Measurements from ENCODE around the gene SMIM31. TPM values are rescaled to one million over a fixed set of nuclear protein-coding genes. Genes with fewer than 3 reads are reported as not detected.

SMIM31 gene
- total RNA-seq, 2 donors from 2014 or later, result not detected

DNA sequence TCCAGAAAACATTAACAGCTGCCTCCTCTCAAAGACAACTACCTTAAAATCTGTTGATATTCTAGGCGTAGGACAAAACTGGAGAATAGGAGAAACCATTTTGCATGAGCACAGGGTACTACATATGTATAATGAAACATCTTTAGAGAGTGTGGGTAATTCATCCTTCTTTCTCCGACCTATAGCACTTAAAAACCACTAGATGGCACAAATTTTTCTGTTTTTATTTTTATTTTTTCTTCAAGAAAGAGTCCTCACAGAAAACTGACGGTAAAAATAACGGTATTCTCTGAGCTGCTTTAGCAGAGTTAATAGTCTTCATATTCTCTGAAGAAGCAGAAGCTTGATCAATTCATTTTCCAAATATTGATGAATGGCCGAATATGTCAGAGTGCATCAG, 14.6 kb downstream of the SMIM31 start:
- no peak for ATAC-seq (replicated peaks)
- H3K4me3 Mint-ChIP-seq, result no peak overlapping the region

DNA sequence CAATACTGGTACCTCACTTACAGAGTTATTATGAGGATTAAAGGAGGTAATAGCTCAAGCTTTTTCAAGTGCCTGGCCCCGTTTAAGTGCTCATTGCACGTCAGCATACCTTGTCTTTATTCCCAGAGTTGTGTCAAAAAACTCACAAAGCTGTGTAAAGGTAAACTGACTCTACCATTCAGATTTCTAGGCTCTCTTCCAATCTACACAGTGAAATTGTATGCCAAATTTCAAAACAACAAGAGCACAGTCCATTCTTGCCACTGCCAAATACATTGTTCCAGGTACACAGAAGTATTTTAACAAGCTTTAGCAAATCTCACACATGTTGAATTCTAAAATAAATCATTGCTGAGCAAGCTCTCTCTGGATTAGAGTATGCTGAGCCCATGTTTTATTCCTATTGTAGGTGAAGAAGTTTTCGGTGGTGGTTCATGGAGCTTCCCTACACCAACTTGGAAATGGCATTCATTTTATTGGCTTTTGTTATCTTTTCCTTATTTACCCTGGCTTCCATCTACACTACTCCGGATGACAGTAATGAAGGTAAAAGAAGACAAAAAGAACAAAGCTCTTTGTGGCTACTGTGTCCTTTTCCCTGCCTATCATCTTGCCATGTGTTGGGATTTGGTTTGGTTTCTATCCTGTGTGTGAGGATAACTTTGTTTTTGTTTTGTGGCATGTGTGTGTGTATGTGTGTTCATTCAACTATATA, 16.2 kb downstream of the SMIM31 start:
- Mint-ChIP-seq H3K9me3 (no peaks in the 10 kb centered on the region), H3K27me3 (peaks cover 20% of the 10 kb centered on the region), H3K36me3 (ENCODE audit: low read depth) (no peaks in the 10 kb centered on the region), H3K4me1 (no peaks in the 10 kb centered on the region), H3K27ac (no peak overlapping the region), H3K4me3 (no peak overlapping the region)
- no peak for ATAC-seq (replicated peaks)

More for the DNA sequence above, 14.6 kb downstream of the SMIM31 start:
- no peaks in the 10 kb centered on the region for H3K36me3 Mint-ChIP-seq (ENCODE audit: low read depth)
- no peaks in the 10 kb centered on the region for H3K4me1 Mint-ChIP-seq
- no peaks in the 10 kb centered on the region for H3K9me3 Mint-ChIP-seq
- H3K27me3 Mint-ChIP-seq, result peaks cover 25% of the 10 kb centered on the region
- H3K27ac Mint-ChIP-seq, result no peak overlapping the region

DNA sequence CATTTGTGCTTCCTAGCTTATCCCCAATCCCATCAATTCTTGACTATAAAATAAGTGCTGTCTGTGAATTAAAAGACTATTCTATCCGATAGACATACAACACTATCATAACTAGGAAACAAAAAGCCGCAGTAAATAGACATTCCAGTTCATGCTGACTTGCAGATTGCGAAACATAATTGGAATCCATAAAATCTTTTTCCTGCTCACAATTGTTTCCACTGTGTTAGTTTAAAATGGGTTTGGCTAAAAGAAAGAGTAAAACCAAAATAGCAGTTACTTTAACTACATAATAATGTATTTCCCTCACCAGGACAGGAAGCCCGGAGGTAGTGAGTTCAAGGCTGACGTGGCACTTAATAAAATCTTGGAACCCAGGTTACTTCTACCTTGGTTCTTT, 17.2 kb downstream of the SMIM31 start:
- H3K4me3 Mint-ChIP-seq, result no peak overlapping the region
- peaks cover 15% of the 10 kb centered on the region for H3K27me3 Mint-ChIP-seq
- no peaks in the 10 kb centered on the region for H3K36me3 Mint-ChIP-seq (ENCODE audit: low read depth)
- no peaks in the 10 kb centered on the region for H3K9me3 Mint-ChIP-seq
- H3K4me1 Mint-ChIP-seq, result no peaks in the 10 kb centered on the region
- ATAC-seq (replicated peaks), result no peak
- H3K27ac Mint-ChIP-seq, result no peak overlapping the region

DNA sequence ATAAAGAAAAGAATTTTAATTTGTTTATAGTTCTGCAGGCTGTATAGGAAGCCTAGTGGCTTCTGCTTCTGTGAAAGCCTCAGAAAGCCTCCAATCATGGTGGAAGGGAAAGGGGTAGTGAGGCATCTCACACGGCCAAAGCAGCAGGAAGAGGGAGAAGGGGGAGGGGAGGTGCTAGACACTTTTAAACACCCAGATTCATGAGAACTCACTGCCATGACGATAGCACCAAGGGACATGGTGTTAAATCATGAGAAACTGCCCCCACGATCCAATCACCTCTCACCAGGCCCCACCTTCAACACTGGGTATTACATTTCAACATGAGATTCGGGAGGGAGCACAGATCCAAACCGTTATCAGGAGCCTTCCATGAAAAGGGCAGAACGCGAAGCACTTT, 18.1 kb downstream of the SMIM31 start:
- Mint-ChIP-seq H3K27me3 (peaks cover 8% of the 10 kb centered on the region), H3K4me3 (no peak overlapping the region), H3K36me3 (ENCODE audit: low read depth) (no peaks in the 10 kb centered on the region), H3K4me1 (no peaks in the 10 kb centered on the region), H3K9me3 (no peaks in the 10 kb centered on the region), H3K27ac (no peak overlapping the region)
- no peak for ATAC-seq (replicated peaks)

DNA sequence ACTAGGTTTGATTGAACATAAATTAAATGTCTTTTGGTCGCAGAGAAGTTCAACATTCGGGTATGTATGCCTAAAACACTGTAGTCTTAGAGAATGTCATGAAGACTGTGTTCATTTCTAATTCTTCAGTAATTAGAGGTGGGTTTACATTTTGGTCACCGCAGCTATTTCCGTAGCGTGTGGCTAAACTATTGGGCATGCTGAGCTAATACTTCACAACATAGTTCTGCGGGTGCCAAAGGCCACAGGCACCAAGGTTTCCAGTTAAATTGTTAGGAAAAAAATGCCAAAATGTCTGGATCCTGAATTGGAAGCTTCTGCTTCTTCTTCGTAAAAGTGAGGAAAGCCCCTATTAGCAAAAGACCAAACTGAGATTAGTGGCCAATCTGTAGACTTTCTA, 25.1 kb downstream of the SMIM31 start:
- H3K4me1 Mint-ChIP-seq, result no peaks in the 10 kb centered on the region
- no peaks in the 10 kb centered on the region for H3K9me3 Mint-ChIP-seq
- no peak overlapping the region for H3K27ac Mint-ChIP-seq
- no peaks in the 10 kb centered on the region for H3K36me3 Mint-ChIP-seq (ENCODE audit: low read depth)
- H3K4me3 Mint-ChIP-seq, result no peak overlapping the region
- H3K27me3 Mint-ChIP-seq, result no peaks in the 10 kb centered on the region
- ATAC-seq (replicated peaks), result no peak

DNA sequence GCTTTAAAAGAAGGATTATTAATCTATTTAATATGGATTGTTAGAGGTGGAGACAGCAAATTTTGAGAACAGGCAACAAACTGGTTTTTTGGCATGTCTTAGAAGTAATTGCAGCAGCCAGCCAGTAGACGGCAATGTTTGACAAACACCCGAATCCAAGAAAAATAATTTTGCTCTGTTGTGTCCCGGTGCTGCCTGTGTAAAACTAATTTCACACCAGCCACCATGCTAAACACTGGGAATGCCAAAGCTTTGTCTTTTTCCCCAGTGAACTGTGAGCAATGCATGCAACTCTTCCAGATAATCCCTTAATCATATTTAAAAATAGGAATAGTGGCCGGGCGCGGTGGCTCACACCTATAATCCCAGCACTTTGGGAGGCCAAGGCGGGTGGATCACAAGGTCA, 25.9 kb downstream of the SMIM31 start:
- no peak overlapping the region for H3K27ac Mint-ChIP-seq
- H3K4me1 Mint-ChIP-seq, result no peaks in the 10 kb centered on the region

DNA sequence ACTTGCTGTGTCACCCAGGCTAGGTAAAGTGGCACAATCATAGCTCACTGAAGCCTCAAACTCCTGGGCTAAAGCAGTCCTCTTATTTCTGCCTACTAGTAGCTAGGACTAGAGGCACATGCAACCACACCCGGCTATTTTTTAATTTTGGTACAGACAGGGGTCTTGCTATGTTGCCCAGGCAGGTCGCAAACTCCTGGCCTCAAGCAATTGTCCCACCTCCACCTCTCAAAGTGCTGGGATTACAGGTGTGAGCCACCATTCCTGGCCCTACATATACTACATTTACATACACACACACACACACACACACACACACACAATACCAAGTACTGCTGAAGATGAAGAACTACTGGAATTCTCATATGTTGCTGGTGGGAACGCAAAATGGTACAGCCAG, 26.9 kb downstream of the SMIM31 start:
- ATAC-seq (replicated peaks), result no peak
- no peak overlapping the region for H3K4me3 Mint-ChIP-seq
- H3K27ac Mint-ChIP-seq, result no peak overlapping the region

More for the DNA sequence above, 25.9 kb downstream of the SMIM31 start:
- ATAC-seq (replicated peaks), result no peak
- Mint-ChIP-seq H3K4me3 (no peak overlapping the region), H3K36me3 (ENCODE audit: low read depth) (no peaks in the 10 kb centered on the region), H3K27me3 (no peaks in the 10 kb centered on the region), H3K9me3 (no peaks in the 10 kb centered on the region)

DNA sequence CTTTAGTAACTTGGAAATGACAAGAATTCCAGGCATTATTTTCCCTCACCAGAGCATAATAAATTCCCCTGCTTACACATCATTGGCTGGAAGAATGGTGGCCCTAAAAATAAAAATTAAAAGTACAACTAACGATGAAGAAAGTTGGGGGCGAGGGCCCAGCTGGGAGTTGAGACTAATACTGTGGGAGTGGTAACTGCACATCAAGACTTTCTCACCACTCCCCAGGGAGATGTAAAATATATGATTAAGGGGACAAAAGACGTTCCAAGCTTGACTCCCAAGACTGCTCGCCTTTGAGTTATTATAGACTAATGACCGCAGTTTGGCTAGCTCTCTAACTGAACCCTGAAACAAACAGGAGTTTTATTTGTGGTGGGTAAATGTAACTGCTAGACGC, 30.0 kb downstream of the SMIM31 start:
- no peaks in the 10 kb centered on the region for H3K9me3 Mint-ChIP-seq
- no peak overlapping the region for H3K4me3 Mint-ChIP-seq
- ATAC-seq (replicated peaks), result no peak
- no peaks in the 10 kb centered on the region for H3K36me3 Mint-ChIP-seq (ENCODE audit: low read depth)
- no peaks in the 10 kb centered on the region for H3K27me3 Mint-ChIP-seq
- no peak overlapping the region for H3K27ac Mint-ChIP-seq
- no peaks in the 10 kb centered on the region for H3K4me1 Mint-ChIP-seq

More for the DNA sequence above, 26.9 kb downstream of the SMIM31 start:
- H3K4me1 Mint-ChIP-seq, result no peaks in the 10 kb centered on the region
- H3K36me3 Mint-ChIP-seq (ENCODE audit: low read depth), result no peaks in the 10 kb centered on the region
- no peaks in the 10 kb centered on the region for H3K27me3 Mint-ChIP-seq
- H3K9me3 Mint-ChIP-seq, result no peaks in the 10 kb centered on the region

DNA sequence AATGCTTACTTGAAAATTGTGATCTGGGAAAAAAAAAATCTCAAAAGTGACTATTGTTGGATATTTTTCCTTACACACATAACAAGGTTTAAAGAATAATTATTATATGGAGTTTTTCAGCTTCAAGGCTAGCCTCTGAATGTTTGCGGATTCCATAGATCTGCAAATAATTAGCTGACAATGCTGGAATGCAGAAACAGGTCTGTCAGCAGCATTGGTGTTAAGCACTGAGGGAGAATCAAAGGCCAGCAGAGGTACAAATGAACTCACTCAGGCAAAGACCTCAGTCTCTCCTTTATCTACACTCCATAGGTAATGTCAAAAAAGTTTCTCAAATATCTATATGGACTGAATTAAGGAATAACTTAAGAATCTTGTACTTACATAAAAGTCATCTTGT, 35.1 kb downstream of the SMIM31 start:
- H3K4me3 Mint-ChIP-seq, result no peak overlapping the region
- no peak for ATAC-seq (replicated peaks)
- H3K9me3 Mint-ChIP-seq, result no peaks in the 10 kb centered on the region
- peaks cover 3% of the 10 kb centered on the region for H3K27me3 Mint-ChIP-seq
- no peaks in the 10 kb centered on the region for H3K4me1 Mint-ChIP-seq
- no peaks in the 10 kb centered on the region for H3K36me3 Mint-ChIP-seq (ENCODE audit: low read depth)
- no peak overlapping the region for H3K27ac Mint-ChIP-seq

DNA sequence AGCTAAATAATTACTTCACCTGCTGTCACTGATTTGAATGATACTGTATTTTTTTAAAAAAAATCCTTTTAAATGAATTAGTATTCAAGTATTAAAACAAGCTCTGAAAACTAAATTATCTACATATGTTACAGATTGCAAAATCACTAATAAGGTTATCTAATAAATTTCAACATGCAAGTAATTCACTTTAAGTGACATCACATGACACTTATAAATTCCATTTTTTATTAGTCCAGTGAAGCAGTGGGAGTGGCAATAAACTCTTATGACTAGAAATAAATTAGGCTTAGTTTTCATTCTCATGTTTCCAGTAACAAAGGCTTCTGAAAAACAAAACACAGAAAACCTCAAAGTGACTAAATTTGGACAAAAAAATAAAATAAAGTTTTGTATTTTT, 36.3 kb downstream of the SMIM31 start:
- ATAC-seq (replicated peaks), result no peak
- no peaks in the 10 kb centered on the region for H3K36me3 Mint-ChIP-seq (ENCODE audit: low read depth)
- no peaks in the 10 kb centered on the region for H3K9me3 Mint-ChIP-seq
- no peak overlapping the region for H3K4me3 Mint-ChIP-seq
- no peak overlapping the region for H3K27ac Mint-ChIP-seq
- H3K4me1 Mint-ChIP-seq, result no peaks in the 10 kb centered on the region
- peaks cover 3% of the 10 kb centered on the region for H3K27me3 Mint-ChIP-seq

DNA sequence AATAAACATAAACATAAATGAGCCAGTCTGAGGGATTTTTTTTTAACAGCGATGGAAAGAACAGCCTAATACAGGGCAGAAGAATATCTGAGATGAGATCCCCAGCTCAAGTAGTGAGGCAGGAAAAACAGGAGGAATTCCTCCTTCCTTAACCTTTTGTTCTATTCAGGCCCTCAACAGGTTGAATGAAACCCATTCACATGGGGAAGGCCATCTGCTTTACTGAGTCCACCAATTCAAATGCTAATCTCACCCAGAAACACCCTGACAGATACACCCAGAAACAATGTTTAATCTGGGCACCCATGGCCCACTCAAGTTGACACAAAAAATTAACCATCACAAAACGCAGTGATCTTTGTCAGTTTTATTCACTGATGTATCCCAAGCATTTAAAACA, 45.5 kb downstream of the SMIM31 start:
- Mint-ChIP-seq H3K4me1 (no peaks in the 10 kb centered on the region), H3K9me3 (no peaks in the 10 kb centered on the region), H3K36me3 (ENCODE audit: low read depth) (no peaks in the 10 kb centered on the region), H3K27ac (no peak overlapping the region), H3K4me3 (no peak overlapping the region), H3K27me3 (peaks cover 13% of the 10 kb centered on the region)
- ATAC-seq (replicated peaks), result no peak

DNA sequence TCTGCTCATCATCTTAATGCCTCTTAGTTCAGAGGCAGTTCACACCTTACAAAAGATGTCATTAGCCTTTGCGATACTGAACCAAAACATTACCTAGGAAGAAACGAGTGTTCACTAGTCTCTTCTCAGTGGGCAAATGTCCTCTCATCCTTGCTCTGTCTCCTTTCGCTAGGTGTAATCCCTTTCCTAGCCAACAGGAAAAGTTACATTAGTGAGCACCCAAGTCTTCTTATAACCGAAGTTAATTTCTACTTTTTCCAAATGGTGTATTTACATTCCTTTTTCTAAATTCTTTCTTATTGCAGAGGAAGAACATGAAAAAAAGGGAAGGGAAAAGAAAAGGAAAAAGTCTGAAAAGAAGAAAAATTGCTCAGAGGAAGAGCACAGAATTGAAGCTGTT, 46.9 kb downstream of the SMIM31 start:
- H3K27me3 Mint-ChIP-seq, result peaks cover 13% of the 10 kb centered on the region
- H3K4me3 Mint-ChIP-seq, result no peak overlapping the region
- H3K9me3 Mint-ChIP-seq, result no peaks in the 10 kb centered on the region
- no peaks in the 10 kb centered on the region for H3K4me1 Mint-ChIP-seq
- no peak overlapping the region for H3K27ac Mint-ChIP-seq
- no peak for ATAC-seq (replicated peaks)
- H3K36me3 Mint-ChIP-seq (ENCODE audit: low read depth), result no peaks in the 10 kb centered on the region

DNA sequence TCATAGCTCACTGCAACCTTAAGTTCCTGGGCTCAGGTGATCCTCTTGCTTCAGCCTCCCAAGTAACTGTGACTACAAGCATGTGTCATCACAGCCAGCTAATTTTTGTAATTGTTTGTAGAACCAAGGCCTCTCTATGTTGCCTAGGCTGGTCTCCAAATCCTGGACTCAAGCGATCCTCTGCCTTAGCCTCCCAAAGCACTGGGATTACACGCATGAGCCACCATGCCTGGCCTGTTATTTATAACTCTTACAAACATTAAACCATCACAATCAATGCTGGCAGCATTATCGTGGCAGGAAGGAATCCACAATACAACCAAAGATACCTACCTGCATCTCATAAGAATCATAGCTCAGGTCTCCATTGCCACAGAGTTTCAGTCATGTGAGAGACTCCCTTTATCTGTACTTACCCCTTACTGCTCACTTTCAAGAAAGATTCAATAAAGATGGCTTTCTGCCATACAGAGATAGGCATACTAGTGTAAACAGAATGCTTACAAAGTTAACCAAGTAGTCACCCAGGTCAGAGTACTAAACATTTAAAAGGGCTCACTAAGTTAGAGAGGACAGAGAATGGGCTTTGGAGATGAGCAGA, 48.5 kb downstream of the SMIM31 start:
- H3K27me3 Mint-ChIP-seq, result peaks cover 5% of the 10 kb centered on the region
- no peak for ATAC-seq (replicated peaks)
- H3K4me1 Mint-ChIP-seq, result no peaks in the 10 kb centered on the region
- H3K9me3 Mint-ChIP-seq, result no peaks in the 10 kb centered on the region
- no peaks in the 10 kb centered on the region for H3K36me3 Mint-ChIP-seq (ENCODE audit: low read depth)
- no peak overlapping the region for H3K4me3 Mint-ChIP-seq
- no peak overlapping the region for H3K27ac Mint-ChIP-seq

DNA sequence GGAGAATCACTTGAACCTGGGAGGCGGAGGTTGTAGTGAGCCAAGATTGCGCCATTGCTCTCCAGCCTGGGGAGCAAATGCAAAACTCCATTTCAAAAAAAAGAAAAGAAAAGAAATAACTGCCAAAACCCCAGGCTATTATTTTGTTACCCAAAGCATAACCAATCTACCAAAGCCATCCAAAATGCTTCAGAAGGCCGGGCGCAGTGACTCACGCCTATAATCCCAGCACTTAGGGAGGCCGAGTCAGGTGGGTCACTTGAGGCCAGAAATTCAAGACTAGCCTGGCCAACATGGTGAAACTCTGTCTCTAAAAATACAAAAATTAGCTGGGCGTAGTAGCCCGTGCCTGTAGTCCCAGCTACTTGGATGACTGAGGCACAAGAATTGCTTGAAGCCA, 49.8 kb downstream of the SMIM31 start:
- no peaks in the 10 kb centered on the region for H3K9me3 Mint-ChIP-seq
- H3K4me1 Mint-ChIP-seq, result no peaks in the 10 kb centered on the region
- no peak overlapping the region for H3K27ac Mint-ChIP-seq
- peaks cover 8% of the 10 kb centered on the region for H3K27me3 Mint-ChIP-seq
- no peaks in the 10 kb centered on the region for H3K36me3 Mint-ChIP-seq (ENCODE audit: low read depth)
- no peak overlapping the region for H3K4me3 Mint-ChIP-seq
- ATAC-seq (replicated peaks), result no peak

DNA sequence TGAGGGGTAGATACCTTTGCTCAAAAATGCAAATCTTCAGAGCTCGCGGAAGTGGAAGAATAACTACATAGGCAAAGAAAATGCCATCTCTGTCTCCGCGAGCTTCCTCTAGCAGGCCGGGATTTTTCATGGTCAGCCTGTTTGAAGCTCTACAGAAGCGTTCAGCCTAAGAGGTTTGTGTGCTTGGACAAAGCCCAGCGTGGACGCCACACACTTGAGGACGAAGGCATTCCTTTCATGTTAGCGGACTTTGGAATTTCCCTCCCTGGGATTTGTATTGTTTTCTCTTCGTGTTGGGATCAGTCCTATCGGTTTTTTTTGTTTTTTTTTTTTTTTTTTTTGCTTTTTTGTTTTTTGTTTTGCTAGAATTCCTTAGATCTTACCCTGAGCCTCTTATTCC, 53.7 kb downstream of the SMIM31 start:
- Mint-ChIP-seq H3K4me1 (no peaks in the 10 kb centered on the region), H3K9me3 (no peaks in the 10 kb centered on the region), H3K4me3 (no peak overlapping the region), H3K27me3 (peaks cover 6% of the 10 kb centered on the region), H3K36me3 (ENCODE audit: low read depth) (no peaks in the 10 kb centered on the region), H3K27ac (no peak overlapping the region)
- ATAC-seq (replicated peaks), result no peak

Measured in activated T-helper 17 cell treated with anti-CD3 and anti-CD28 coated beads, Interleukin-2, amount 50 U/mL, for 72 hours (primary cell).